K562 (cell line): ENCODE results near the gene SLC10A3. TPM values are rescaled to one million over a fixed set of nuclear protein-coding genes. Genes with fewer than 3 reads are reported as not detected.

ENCODE experiments used
- AFF4 ChIP-seq: sonication (generic); formaldehyde crosslinking; IDR thresholded peaks from 2 replicates; pipeline ENCODE4 v1.8.0; 2023; ENCODE audit warnings: mild to moderate bottlenecking, missing genetic modification reagents
- ARID3B ChIP-seq: fragments of 250-450 bp; sonication (Bioruptor Pico); IDR thresholded peaks from 2 replicates; pipeline ENCODE4 v1.4.0; 2020; ENCODE audit warnings: borderline replicate concordance
- FOS ChIP-seq: IDR thresholded peaks from 3 replicates; pipeline ENCODE4 v1.6.1; 2011; ENCODE audit not compliant: insufficient read length; ENCODE audit errors: extremely low read depth
- MTA3 ChIP-seq: fragments of 450-650 bp; formaldehyde crosslinking; IDR thresholded peaks from 2 replicates; pipeline ENCODE4 v1.6.1; 2017; ENCODE audit warnings: mild to moderate bottlenecking, borderline replicate concordance
- OTX1 ChIP-seq: fragments of 450-650 bp; formaldehyde crosslinking; IDR thresholded peaks from 2 replicates; pipeline ENCODE4 v1.4.0; 2022; ENCODE audit warnings: mild to moderate bottlenecking
- ZFX ChIP-seq: sonication (generic); formaldehyde crosslinking; IDR thresholded peaks from 2 replicates; pipeline ENCODE4 v1.8.0; 2022; ENCODE audit warnings: mild to moderate bottlenecking, missing genetic modification reagents, moderate library complexity
- ZNF318 ChIP-seq, 2 experiments: fragments of 450-650 bp; IDR thresholded peaks; 2 replicates each; pipeline ENCODE4 v1.6.1; 2016; ENCODE audit warnings: mild to moderate bottlenecking in 2 of 2, borderline replicate concordance in 1 of 2, low read depth in 1 of 2, moderate library complexity in 1 of 2
- ZNF766 ChIP-seq: fragments of 200-800 bp; sonication (Bioruptor generic); conservative IDR thresholded peaks from 2 replicates; pipeline ENCODE4 v1.6.1; 2016; ENCODE audit warnings: missing genetic modification characterization, missing compliant biosample characterization
- polyA plus RNA-seq, 8 experiments: library from polyadenylated mRNA; depleted of rRNA in 4 of 8; stranded (reverse) in 5 of 8; unstranded in 3 of 8; fragments of >200 nt; fragmentation: Nextera tagmentation in 2 of 8; fragmentation: Illumina TruSeq in 1 of 8; extraction: Ambion mirVana in 2 of 8; extraction: Trizol in 1 of 8; gene quantifications; 2 replicates each; pipeline versions ENCODE4 v1.2.1 to v1.2.3, GENCODE V29; 2011 to 2014; ENCODE audit warnings: inconsistent platforms in 1 of 8, missing spikeins in 1 of 8
- total RNA-seq, 7 experiments: library from RNA; depleted of rRNA in 6 of 7; stranded (reverse); fragments of >200 nt in 6 of 7; fragmentation: Illumina TruSeq in 2 of 7; extraction: Trizol in 2 of 7; gene quantifications; 2 replicates each; pipeline versions ENCODE4 v1.2.1 to v1.2.3, GENCODE V29; 2011 to 2021; ENCODE audit warnings: low replicate concordance in 1 of 7
- TF ChIP-seq, protein P1 (sequence below): fragments of 250-450 bp; sonication (Bioruptor Pico); IDR thresholded peaks from 2 replicates; pipeline ENCODE4 v1.4.0; 2020

The SLC10A3 gene
- total and polyA plus RNA-seq, 9 of the 15 experiments (the other 6 are each of a cell fraction or from before 2014, with no cell fraction given), result 5.2 to 30.6 (median 16.7) TPM

DNA sequence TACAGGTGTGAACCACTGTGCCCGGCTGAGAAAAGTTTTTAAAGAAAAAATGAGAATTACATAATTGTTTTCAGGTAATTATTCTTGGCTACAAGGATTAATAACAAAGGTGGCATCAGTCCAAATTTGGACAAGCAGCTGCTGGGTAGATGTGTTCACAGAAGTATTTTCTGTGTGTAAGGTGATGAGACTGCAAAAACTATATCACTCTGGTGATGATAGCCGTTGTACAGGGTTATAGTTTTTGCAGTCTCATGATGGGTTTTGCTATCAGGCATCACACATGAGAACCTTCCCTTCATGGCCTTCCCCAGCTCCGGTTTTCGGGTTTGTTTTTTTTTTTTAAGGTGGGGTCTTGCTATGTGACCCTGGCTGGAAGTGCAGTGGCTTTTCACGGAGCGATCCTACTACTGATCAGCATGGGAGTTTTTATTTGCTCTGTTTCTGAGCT, 5.1 kb upstream of the SLC10A3 start (continued):
- TF ChIP-seq, protein P1, sequence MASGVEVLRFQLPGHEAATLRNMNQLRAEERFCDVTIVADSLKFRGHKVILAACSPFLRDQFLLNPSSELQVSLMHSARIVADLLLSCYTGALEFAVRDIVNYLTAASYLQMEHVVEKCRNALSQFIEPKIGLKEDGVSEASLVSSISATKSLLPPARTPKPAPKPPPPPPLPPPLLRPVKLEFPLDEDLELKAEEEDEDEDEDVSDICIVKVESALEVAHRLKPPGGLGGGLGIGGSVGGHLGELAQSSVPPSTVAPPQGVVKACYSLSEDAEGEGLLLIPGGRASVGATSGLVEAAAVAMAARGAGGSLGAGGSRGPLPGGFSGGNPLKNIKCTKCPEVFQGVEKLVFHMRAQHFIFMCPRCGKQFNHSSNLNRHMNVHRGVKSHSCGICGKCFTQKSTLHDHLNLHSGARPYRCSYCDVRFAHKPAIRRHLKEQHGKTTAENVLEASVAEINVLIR (CRISPR knock-in tag), result no peak
- no peak for TF ChIP-seq MTA3
- 0 out of 4 replicates have a peak, but pooled peaks of 1 of the 2 experiments have one; percentile 51 for TF ChIP-seq ZNF318 (IDR thresholded peaks at IDR 0.05; ENCODE audit: borderline replicate concordance in 1 of 2, low read depth in 1 of 2)
- TF ChIP-seq OTX1 (CRISPR knock-in tag), result no peak
- no peak for TF ChIP-seq ZFX (CRISPR knock-in tag)
- TF ChIP-seq ZNF766 (CRISPR knock-in tag), result no peak
- TF ChIP-seq AFF4, result no peak
- TF ChIP-seq FOS, result no peak
- no peak for TF ChIP-seq ARID3B
